Measurements from ENCODE around the gene ADTRP. TPM values are rescaled to one million over a fixed set of nuclear protein-coding genes. Genes with fewer than 3 reads are reported as not detected.
"Not testable (repeated sequence)": the region's sequence is repeated elsewhere in the genome, so short reads cannot be mapped to it uniquely, and the experiment has no call there.

ADTRP gene
- total RNA-seq, 1 donor from 2014 or later, result not detected

DNA sequence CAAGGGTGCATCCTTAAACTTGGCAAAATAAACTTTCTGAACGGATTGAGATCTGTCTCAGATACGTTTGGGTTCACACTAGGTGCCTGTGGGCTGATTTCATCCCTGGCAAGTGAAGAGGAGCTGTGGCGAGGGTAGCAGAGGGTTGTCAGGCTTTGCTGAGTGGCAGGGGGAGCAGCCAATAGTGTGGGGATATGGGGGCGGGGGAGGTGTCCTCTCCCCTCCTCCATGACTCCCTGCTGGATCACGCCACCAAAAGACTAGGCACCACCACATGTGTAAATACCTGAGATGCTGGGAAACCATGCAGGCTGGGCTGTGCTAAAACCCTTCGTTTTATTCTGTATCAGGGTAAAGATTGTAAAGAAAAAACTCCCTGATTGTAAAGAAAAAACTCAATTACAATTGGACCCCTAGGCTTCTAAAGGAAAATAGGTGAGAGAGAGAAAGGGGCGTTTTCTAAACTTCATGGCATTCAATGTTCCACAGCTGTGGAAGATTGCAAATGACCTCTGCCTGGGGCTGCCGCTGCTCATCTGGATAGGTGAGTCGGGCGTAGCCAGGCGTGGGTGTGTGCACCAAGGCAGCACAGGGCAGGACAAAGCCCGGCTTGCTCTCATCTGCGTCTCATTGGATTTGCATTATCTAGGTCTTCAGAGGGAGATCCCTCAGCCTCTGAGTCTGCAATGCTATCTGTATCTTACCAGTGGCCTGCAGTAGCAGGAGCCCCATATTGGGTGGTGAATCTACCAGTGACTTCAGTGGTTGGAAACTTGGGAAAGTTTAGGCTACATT lies 26.9 kb upstream of the ADTRP start:
- intact Hi-C loops (cut with DNase I), result no loop called here
- ATAC-seq (ENCODE audit: poor library complexity) (no peak), DNase-seq (no peak)

DNA sequence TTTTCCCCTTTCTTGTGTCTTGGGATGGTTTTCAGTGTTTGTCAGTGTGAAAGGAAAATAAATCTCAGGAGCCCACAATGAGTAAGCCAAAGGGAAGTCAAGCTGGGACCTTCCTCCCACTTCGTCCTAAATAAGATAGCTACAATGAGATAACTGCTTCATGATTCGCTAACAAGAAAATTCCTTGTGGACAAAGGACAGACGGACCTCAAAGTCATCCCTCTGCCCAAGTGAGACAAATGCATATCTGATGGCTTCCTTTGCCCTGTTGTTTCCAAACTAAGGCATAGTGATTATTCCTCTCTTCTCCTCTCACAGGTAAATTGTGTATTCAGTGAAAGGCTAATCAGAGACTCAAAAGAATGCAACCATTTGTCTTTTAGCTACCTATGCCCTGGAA lies 26.1 kb upstream of the ADTRP start:
- no peak for DNase-seq
- intact Hi-C loops (cut with DNase I), result no loop called here
- no peak for ATAC-seq (ENCODE audit: poor library complexity)

GRCh38 chr6:11804135-11804534 lies 25.5 kb upstream of the ADTRP start:
- ATAC-seq (ENCODE audit: poor library complexity), result no peak
- DNase-seq, result no peak
- intact Hi-C loops (cut with DNase I), result no loop called here

DNA sequence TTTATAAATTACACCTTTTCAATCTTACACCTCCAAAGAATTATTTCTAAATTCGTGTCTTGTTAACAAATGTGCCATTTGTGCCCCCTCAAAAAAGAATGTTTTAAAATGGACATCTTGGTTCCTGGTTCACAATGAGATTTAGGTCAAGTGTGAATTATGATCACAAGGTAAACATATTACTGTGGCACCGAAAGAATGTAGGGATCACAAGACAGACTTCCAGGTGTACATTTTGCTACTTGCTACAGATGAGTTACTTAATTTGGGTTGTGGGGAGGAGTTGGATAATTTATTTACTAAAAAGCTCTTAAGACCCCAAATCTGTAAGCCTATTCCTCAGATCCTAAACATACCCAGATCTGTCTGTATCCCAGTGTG lies 25.0 kb upstream of the ADTRP start:
- intact Hi-C loops (cut with DNase I), result no loop called here
- ATAC-seq (ENCODE audit: poor library complexity), result no peak
- DNase-seq, result no peak

DNA sequence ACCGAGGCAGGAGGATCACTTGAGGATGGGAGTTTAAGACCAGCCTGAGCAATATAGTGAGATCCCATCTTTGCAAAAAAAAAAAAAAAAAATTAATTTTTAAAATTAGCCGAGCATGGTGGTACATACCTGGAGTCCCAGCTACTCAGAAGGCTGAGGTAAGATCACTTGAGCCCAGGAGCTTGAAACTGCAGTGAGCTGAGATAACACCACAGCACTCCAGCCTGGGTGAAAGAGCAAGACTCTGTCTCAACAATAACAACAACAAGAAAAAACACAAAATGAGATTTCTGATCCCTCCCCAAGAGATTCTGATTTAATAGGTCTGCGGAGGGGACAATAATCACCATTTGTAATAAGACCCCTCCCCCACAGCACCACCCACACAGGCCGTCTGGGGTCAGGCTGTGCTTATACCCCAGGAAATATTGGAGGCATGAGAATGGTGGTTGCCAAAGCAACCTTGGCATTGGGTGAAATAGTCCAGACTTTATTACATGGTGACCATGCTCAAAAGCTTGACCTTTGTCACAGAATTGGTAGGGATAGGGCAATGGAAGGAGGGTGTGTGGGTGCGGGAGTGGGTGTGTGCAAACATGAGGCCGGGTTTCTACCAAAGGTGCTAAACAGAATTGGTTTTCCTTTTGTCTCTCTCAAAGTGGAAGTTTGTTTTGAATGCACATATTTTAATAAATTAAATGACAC lies 24.4 kb upstream of the ADTRP start:
- ATAC-seq (ENCODE audit: poor library complexity), result no peak
- intact Hi-C loops (cut with DNase I), result no loop called here
- DNase-seq, result no peak

DNA sequence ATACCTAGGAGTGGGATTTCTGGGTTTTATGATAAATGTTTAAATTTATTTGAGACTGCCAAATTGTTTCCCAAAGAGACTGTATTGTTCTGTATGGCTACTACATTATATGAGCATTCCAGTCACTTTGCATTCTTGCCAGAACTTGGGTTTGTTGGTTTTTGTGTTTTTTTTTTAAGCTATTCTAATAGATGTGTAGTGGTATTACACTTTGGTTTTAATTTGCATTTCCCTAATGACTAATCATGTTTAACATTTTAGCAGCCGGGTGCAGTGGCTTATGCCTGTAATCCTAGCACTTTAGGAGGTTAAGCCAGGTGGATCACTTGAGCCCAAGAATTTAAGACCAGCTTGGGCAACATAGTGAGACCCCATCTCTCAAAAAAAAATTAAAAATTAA lies 21.9 kb upstream of the ADTRP start:
- ATAC-seq (ENCODE audit: poor library complexity); intact Hi-C loops (cut with DNase I); DNase-seq: not testable (repeated sequence)

DNA sequence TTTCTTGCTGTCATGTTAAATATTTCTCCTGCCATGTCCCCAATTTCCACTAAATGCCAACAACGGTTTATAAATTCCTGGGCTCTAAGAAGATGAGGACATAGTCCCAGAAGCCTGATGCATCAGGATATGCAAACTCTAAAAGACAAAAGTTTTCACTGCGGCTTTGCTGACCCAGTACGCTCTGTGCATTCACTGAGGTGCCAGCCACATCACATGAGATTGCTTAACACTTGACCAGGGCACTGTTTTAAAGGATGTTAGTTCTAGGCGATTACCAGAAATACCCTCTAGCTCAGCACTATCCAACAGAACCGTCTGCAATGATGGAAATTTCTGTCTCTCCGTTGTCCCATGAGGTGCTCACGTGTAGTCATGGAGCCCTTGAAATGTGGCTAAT lies 19.9 kb upstream of the ADTRP start:
- intact Hi-C loops (cut with DNase I), result no loop called here
- DNase-seq (no peak), ATAC-seq (ENCODE audit: poor library complexity) (no peak)

DNA sequence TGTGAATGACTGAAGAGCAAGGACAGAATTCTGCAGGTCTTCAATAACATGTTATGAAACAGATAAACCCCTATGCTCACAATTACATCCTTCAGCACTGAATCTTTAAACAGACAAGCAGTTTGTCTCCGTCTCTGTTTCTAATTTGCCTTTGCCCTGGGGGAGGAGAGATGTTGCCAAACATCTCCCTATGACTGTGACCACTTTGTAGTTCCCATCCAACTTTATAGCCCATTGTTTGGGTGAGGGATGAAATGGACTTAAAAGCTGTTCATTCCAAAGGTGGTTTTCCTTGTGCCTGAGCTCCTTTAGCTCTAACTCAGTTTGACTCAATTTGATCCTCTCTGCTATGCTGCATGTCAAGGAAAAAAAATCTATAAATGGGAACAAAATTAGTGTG lies 19.5 kb upstream of the ADTRP start:
- intact Hi-C loops (cut with DNase I), result no loop called here

GRCh38 chr6:11796829-11797228 lies 18.2 kb upstream of the ADTRP start:
- DNase-seq (no peak), ATAC-seq (ENCODE audit: poor library complexity) (no peak)
- intact Hi-C loops (cut with DNase I), result no loop called here

More for the DNA sequence above, 19.5 kb upstream of the ADTRP start:
- DNase-seq, result no peak
- no peak for ATAC-seq (ENCODE audit: poor library complexity)

- no peak for ATAC-seq (ENCODE audit: poor library complexity)
- intact Hi-C loops (cut with DNase I), result no loop called here
- DNase-seq, result no peak
These were observed 16.8 kb upstream of the ADTRP start for GRCh38 chr6:11795403-11795802.

- DNase-seq (no peak), ATAC-seq (ENCODE audit: poor library complexity) (no peak)
- intact Hi-C loops (cut with DNase I), result no loop called here
These were observed 14.7 kb upstream of the ADTRP start for GRCh38 chr6:11793277-11793676.

DNA sequence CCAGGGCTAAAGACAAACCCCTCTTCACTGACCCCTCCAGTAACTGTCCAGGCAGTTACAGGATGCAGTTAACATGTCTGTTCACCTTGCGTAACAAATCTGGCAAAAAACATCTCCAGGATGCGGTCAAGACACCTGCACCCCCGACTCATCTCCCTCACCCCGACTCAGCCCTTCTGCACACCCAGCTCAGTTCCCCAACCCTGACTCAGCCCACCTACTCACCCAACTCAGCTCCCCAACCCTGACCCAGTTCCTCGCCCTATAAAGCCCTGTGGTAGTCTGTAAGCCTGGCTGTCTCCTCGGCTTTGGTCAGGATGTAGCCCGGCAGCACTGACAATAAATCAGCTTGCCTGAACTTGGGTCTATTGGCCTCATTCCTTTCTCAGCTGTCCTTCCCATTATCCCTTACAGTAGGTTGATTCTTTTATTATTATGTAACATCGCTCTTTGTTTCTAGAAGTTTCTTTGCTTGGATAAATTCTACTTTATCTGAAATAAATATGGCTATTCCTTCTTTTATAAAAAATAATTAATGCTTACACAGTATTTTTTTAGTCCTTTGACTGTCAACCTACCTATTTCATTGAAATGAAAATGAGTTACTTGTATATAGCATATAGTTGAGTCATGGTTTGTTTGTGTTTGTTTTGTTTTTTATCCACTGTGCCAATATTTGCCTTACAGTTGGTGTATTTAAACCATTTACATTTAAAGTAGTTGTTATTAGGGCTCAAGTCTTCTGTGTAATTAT lies 12.9 kb upstream of the ADTRP start:
- intact Hi-C loops (cut with DNase I), result no loop called here
- ATAC-seq (ENCODE audit: poor library complexity), result no peak
- no peak for DNase-seq

DNA sequence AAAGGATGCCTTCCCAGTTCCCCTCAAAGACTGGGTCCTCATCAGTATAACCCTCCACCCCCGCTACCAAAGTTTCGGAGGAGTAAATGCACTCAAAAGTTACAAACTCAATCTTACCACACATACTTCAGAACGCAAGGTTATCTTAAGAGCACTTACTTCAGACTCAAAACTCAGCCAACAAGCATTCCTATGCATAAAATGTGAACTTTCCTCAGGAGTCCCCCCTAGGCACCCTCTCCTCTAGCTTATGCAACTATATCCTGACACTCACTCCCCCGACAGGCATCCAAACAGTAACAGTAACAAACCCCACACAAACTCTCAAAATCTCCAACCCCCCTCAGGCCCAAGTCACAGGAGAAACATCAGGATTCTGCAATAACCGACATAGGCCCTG lies 11.1 kb upstream of the ADTRP start:
- no peak for DNase-seq
- intact Hi-C loops (cut with DNase I), result no loop called here
- ATAC-seq (ENCODE audit: poor library complexity), result no peak

GRCh38 chr6:11788043-11788442 lies 9.4 kb upstream of the ADTRP start:
- DNase-seq (no peak), ATAC-seq (ENCODE audit: poor library complexity) (no peak)
- intact Hi-C loops (cut with DNase I), result no loop called here

DNA sequence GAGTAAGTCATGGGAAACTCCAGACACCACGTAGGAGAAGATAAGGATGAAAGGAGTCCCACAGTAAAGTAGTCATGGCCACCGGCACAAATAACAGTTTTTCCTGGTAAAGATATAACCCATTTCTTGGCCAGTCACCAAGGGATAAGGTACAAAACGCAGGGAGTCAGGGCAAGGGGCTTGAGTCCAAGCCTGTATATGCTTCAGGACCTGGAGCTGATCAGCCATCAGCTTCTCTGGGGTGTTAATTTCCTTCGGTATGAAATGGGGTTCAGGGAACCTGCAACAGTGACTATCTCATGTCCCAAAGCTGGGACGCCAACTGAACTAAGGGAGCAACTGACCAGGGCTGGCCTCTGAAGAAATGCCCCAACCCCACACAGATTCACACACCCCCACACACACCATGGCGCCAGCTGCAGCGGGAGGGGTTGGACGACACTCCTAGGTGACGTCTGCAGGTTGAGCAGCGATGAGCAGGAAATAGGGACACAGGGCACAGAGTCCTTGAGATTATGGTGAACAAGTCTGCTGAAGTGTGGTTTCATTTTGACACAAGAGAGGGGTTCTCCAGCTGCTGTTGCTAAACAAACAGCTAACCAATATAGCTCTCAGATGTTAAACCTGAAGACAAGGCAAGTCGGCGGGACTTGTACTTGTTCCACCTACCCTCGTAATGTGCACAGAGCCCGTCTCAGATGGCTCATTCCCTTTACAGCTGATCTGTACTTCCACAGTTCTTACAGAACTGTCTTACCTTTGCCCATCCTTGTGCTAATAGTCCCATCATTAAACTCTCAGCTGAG lies 7.4 kb upstream of the ADTRP start:
- DNase-seq (no peak), ATAC-seq (ENCODE audit: poor library complexity) (peak; percentile 43)
- intact Hi-C loops (cut with DNase I), result no loop called here

DNA sequence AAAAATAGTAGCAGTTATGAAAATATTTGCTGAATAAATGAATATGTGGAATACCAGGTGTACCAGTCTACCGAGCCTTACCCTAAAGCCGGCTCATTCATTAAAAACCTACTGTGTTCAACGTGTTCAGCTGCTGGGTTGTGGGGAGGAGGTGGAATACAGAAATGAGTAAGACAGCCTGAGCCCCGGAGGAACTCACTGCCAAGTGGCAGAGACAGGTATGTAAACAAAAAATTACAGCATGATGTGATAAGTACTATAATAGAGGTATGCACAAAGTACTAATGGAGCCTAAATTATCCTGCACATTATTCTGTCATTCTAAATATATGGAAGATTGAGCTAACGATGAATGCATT lies 6.8 kb upstream of the ADTRP start:
- intact Hi-C loops (cut with DNase I), result no loop called here
- DNase-seq, result no peak
- ATAC-seq (ENCODE audit: poor library complexity), result no peak

DNA sequence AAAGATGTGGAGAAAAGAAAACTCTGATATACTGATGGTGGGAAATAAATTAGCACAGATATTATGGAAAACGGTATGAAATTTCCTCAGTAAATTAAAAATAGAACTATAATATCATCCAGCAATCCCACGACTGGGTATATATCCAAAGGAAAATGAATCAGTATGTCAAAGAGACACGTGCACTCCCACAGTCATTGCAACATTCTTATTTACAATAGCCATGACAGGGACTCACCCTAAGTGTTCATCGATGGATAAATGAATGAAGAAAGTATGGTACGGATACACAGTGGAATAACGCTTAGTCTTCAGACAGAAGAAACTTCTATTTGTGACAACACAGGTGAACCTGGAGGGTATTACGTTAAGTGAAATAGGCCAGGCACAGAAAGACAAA lies 5.7 kb upstream of the ADTRP start:
- DNase-seq, result no peak
- ATAC-seq (ENCODE audit: poor library complexity), result no peak
- intact Hi-C loops (cut with DNase I), result no loop called here

- ATAC-seq (ENCODE audit: poor library complexity), result no peak
- intact Hi-C loops (cut with DNase I), result no loop called here
- DNase-seq, result no peak
These were observed 5.0 kb upstream of the ADTRP start for GRCh38 chr6:11783524-11784064.

- DNase-seq (no peak), ATAC-seq (ENCODE audit: poor library complexity) (no peak)
- intact Hi-C loops (cut with DNase I), result no loop called here
These were observed 3.9 kb upstream of the ADTRP start for GRCh38 chr6:11782524-11782923.
